Measurements from ENCODE around the gene KIF6. TPM values are rescaled to one million over a fixed set of nuclear protein-coding genes. Genes with fewer than 3 reads are reported as not detected.

Gene KIF6
- total RNA-seq, 4 donors from 2014 or later: 0.40 to 1.3 (median 0.80) TPM

DNA sequence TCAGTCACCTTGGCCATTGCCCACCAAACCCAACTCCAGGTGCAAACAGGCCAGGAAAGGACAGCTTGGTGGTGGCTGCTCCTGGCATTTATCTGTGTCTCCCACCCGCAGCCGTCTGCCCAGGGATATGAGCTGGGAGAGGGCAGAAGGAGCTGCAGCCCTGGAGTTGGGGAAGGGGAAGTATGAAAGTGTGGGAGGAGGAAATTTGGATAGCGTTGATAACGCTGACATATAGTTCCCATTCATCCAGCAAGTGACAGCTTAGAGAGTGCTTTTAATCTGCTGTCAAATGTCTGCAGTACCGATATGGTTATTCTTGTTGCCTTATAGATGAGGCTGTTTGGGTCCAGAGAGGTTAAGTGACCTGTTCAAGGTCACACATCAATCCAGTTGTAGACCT lies 403.4 kb downstream of the KIF6 start:
- no peak overlapping the region for H3K27ac ChIP-seq
- no peaks in the 10 kb centered on the region for H3K27me3 ChIP-seq
- no peak overlapping the region for H3K4me3 ChIP-seq (replicated peaks in 1 of 3)
- 79 to 84% methylated on average over 5 of the region's 5 CpGs for WGBS, 2 donors
- H3K4me1 ChIP-seq: peaks cover 10% of the 10 kb centered on the region in 2 donors
- no peak for DNase-seq
- intact Hi-C loops (cut with DNase I): no loop called here
- TF ChIP-seq POLR2A (IDR thresholded peaks at IDR 0.05): no peak
- TF ChIP-seq, protein P1, sequence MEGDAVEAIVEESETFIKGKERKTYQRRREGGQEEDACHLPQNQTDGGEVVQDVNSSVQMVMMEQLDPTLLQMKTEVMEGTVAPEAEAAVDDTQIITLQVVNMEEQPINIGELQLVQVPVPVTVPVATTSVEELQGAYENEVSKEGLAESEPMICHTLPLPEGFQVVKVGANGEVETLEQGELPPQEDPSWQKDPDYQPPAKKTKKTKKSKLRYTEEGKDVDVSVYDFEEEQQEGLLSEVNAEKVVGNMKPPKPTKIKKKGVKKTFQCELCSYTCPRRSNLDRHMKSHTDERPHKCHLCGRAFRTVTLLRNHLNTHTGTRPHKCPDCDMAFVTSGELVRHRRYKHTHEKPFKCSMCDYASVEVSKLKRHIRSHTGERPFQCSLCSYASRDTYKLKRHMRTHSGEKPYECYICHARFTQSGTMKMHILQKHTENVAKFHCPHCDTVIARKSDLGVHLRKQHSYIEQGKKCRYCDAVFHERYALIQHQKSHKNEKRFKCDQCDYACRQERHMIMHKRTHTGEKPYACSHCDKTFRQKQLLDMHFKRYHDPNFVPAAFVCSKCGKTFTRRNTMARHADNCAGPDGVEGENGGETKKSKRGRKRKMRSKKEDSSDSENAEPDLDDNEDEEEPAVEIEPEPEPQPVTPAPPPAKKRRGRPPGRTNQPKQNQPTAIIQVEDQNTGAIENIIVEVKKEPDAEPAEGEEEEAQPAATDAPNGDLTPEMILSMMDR (IDR thresholded peaks at IDR 0.05): no peak
- no peaks in the 10 kb centered on the region for H3K36me3 ChIP-seq
- no peaks in the 10 kb centered on the region for H3K9me3 ChIP-seq

DNA sequence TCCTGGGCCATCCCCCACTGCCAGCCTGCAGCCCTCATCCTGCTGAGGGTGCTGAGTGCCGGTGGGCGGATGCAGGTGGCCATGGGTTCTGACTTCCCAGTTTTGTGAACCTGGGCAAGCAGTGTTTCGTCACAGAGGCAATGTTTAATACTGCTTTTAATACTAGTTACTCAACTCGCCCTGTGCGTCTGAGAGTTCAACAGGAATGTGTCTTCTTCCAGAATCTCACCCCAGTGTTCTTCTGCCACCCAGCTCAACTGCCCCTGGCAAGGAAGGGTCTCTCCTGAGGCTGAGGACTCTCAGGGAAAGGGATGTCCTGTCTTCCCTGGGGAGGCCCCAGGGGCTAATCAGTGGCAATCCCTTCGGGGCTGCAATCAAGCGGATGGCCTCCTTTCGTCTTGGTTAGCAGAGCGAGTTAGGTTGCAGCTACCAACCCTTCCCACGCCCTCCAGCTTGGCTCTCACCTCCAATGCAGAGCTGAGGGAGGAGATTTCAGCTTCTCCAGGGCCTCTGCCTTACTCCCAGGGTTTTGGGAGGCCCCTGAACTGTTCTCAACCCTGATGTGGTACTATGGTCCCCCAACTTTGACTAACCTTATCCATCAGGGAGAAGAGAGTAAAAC lies 404.7 kb downstream of the KIF6 start:
- Histone ChIP-seq H3K36me3 (no peaks in the 10 kb centered on the region), H3K27ac (peak overlapping the region in 1 of 3 donors; percentile 32), H3K9me3 (no peaks in the 10 kb centered on the region), H3K27me3 (no peaks in the 10 kb centered on the region), H3K4me3 (replicated peaks in 1 of 3) (no peak overlapping the region), H3K4me1 (peaks cover 10% of the 10 kb centered on the region in 2 donors)
- TF ChIP-seq POLR2A (IDR thresholded peaks at IDR 0.05): no peak
- TF ChIP-seq, protein P1 (IDR thresholded peaks at IDR 0.05): no peak
- WGBS, 2 donors: 80 to 93% methylated on average over 8 to 10 of the region's 10 CpGs
- intact Hi-C loops (cut with DNase I): no loop called here
- no peak for DNase-seq

DNA sequence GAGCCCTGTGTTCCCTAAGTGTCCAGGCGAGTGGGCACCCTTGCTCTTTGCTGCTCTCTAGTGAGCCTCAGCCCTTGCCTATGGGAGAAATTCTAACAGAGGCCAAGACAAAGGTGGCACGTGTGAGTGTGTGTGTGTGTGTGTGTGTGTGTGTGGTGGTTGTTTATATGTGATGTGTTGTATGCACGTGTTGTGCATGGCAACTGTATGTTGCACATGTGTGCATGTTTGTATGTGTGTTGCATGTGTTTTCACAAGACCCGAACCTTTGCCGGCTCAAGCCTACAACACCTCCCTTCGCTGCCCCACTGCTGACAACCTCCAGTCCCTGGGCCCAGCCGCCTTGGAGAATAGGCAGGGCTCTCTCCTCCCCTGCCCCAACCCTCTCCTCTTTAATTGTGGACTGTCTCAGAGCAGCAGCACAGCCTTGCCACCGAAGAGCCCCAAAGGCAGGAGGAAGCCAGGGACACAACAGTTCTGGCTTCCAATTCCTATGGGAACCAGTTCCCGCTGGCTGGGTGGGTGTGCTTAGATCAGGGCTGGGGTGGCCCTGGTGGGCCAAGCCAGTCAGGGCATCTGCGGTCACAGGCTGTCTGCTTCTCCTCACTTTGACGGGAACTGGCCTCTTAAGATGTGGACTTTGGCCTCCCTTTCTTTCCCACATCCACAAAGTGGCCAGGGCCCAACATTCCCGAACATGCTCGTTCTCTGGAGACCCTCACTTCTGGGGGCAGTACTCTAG lies 405.4 kb downstream of the KIF6 start:
- Histone ChIP-seq H3K36me3 (no peaks in the 10 kb centered on the region), H3K27me3 (no peaks in the 10 kb centered on the region), H3K4me1 (peaks cover 10% of the 10 kb centered on the region in 2 donors), H3K4me3 (replicated peaks in 1 of 3) (no peak overlapping the region), H3K9me3 (no peaks in the 10 kb centered on the region), H3K27ac (no peak overlapping the region)
- intact Hi-C loops (cut with DNase I): no loop called here
- WGBS, 2 donors: 78 to 79% methylated on average over 11 of the region's 13 CpGs
- TF ChIP-seq POLR2A (IDR thresholded peaks at IDR 0.05): no peak
- TF ChIP-seq, protein P1 (IDR thresholded peaks at IDR 0.05): no peak
- DNase-seq: no peak

DNA sequence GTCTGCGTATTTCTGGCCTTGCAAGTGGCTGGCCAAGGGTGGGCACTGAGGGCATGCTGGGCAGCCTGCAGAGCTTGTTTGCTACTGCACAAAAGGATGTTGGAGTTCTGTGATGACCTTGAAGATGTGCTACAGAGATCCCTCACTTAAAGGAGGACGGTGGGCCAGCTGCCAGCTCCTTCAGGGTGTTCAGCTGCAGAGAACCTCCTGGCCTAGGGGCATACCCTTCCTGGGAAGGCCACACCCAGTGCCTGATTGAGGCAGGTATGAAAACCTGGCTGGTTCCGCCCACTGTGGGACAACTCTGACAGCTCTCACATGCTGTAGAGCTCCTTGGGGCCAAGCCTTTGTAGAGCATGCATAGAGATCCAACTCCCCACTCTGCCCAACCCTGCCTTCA lies 408.0 kb downstream of the KIF6 start:
- Histone ChIP-seq H3K4me3 (replicated peaks in 1 of 3) (no peak overlapping the region), H3K27ac (no peak overlapping the region), H3K4me1 (peaks cover 13 to 18% of the 10 kb centered on the region in 2 donors), H3K27me3 (peaks cover 6% of the 10 kb centered on the region), H3K36me3 (no peaks in the 10 kb centered on the region), H3K9me3 (no peaks in the 10 kb centered on the region)
- intact Hi-C loops (cut with DNase I): no loop called here
- WGBS, 2 donors: 76 to 89% methylated on average over 1 to 3 of the region's 3 CpGs
- TF ChIP-seq POLR2A (IDR thresholded peaks at IDR 0.05): no peak
- TF ChIP-seq, protein P1 (IDR thresholded peaks at IDR 0.05): no peak
- no peak for DNase-seq

DNA sequence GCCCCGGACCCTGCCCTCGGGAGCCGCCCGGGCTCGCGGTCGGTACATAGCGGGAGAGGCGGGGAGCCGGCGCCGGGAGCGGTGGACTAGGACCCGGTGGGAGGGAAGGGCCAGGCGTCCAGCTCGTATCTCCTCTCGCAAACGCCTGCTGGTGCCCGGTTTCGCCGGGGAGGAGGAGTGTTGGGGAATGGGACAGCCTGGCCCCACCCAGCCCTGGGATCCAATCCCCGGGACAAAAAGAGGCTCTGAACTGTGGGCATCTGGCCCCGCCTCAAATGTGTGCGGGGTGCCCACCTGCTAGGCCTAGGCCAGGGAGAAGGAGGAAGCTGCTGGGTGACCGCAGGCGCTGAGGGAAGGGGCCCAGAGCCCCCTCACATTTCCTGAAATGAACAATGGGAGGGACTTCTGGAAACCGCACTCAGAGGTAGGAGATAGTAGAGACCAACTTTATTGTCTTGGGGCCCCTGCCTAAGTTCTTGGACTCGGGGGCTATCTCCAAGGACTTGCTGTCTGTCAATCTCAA lies 410.9 kb downstream of the KIF6 start, which contains the start of gene KCNK17:
Gene KCNK17, minus strand, starts transcription at position 147 of the 523 bp plus-strand sequence. Its CDS starts 99 bp downstream, at position 48.
- Histone ChIP-seq H3K4me1 (peaks cover 11 to 15% of the 10 kb centered on the region in 2 donors), H3K36me3 (no peaks in the 10 kb centered on the region), H3K27ac (no peak within 1 kb of the TSS), H3K27me3 (peaks cover 6% of the 10 kb centered on the region), H3K4me3 (replicated peaks in 1 of 3) (peak within 1 kb of the TSS in 1 of 3 donors; percentile 32), H3K9me3 (no peaks in the 10 kb centered on the region)
- WGBS, 2 donors: 44 to 75% methylated on average over 5 to 12 of the region's 28 CpGs
- no peak for DNase-seq
- no peak for TF ChIP-seq POLR2A (IDR thresholded peaks at IDR 0.05)
- TF ChIP-seq, protein P1 (IDR thresholded peaks at IDR 0.05): no peak
- intact Hi-C loops (cut with DNase I): no loop called here
